Activated naive CD8-positive, alpha-beta T cell treated with anti-CD3 and anti-CD28 coated beads, Interleukin-2, amount 50 U/mL, for 16 hours (primary cell): ENCODE results near the gene C19orf47.

Experiments used
- DNase-seq: peaks from one replicate; pipeline ENCODE4 v3.0.0-alpha.2; 2020; ENCODE audit warnings: low read depth, low spot score

The C19orf47 gene

DNA sequence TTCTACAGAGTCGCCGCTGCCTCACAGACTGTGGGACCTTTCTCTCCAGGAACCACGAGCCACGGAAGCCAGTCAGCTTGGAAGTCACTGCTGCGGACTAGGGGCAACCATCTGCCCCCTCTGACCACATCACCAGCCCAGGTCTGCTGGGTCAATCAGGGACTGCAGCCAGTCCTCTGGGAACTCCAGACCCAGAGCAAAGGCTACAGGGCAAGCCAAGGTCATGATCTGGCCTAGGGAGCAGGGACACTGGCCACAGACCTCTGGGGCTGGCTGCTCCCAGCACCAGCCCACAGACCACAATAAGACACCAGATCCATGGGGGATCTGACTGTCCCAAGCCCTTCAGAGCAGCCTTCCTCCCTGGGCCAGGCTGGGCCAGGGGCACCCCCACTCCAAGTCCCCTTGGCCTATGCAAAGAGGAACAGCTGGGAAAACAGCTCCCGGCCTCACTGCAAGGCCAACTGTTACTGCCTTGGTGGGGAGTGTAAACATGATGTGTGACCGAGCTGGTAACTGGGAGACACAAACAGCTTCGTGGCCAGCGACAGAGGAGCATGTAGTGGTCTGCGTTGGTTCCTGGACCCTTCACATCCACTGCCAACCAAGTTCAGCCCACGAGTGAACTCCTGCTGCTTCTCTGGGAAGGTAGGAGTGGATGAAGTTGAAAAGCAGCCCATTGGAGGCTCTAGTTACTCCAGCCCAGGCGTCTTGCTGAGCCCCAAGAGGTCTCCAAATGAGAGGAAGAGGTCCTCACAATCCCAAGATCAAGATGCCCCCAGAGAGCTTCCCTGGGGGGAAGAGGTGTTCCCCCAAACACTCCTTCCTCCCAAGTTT, 64.6 kb downstream of the C19orf47 start:
- DNase-seq, result no peak

DNA sequence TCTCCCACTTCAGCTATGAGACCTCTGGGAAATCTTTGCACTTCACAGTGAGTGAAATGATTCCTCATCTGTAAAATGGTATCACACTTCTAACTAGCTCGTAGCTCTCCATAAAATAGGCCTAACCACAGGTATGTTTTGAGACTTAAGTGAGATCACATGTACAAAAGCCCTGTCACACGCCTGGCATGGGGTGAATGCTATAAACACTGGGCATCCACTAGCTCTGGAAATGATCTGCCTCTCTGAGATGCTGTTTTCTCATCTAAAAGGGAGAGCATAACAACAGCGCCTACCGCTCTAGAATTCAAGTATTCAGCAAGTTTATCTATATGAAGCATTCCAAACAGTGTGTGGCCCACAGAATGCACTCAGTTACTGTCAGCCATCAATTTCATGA, 65.3 kb downstream of the C19orf47 start:
- DNase-seq, result no peak

DNA sequence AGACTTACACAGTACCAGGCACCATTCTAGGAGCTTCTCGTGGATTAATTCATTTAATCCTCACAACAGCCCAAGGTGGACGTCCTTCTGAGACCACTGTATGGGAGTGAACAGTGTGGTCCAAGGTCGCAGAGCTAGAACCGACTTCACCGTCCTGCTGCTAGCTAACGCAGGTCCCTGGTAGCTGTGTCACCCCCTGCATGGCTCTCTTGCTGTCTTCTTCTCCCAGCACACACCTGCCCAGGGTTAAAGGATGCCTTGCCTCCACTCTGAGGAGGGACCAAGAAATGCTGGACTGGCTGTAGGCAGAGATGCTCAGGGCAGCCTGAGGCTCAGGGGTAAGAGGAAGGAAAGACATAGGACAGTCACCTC, 66.0 kb downstream of the C19orf47 start:
- no peak for DNase-seq

DNA sequence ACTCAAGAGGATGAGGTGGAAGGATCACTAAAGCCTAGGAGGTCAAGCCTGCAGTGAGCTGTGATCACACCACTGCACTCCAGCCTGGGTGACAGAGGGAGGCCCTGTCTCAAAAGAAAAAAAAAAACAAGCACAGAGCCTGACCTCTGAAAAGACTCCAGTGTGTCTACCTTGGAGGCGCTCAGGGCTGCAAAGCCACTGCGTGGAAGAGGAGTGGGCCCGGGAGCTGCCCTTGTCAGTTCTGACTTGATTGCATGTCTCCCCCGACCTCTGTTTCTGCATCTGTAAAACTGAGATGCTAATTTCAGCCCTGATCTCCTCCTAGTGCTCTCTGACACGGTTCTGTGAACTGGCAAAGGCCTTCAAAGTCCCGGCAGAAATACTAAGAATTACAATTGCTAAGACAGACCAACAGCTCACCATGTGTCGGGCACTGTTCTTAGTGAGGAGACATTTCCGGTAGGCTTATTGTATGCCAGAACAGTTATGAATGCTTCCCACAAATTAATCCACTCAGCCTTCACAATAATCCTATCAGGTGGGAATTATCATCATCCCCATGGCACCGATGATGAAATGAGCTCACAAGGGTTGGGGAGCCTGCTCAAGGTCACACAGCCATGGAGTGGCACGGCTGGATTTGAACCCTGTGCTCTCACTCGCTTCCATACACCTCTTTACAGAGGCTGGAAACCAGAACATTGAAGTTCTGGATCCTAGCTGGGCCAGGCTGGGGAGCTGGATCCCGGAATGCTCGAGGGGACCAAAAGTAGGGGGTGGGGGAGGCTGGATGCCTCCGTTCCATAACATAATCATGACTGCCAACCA, 66.6 kb downstream of the C19orf47 start:
- no peak for DNase-seq

DNA sequence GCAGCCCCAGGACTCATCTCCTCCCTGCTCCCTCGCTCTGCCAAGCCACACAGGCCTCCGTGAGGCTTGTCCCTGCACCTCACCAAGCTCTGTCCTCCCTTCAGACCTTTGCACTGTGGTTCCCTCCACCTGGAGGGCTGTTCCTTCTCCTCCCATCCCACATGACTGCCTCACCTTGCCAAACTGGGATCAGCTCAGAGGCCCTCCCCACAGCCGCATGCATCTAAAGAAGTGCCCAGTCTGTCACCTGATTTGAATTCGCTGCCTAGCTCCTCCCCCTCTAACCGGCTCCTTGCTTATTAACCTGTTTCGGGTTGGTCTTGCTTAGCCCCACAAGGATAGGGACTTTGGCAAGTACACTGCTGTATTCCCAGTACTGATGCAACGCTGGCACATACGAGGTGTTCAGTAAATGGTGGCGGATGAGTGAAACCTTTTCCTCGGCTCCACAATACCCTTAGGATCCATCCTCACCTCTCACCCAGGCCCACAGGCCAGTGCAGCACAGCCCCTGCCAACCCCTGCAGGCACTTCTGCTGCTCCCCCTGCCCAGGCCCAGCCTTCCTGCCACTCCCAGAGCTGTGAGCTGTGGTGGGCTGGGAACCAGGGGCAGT, 67.5 kb downstream of the C19orf47 start:
- DNase-seq, result no peak

DNA sequence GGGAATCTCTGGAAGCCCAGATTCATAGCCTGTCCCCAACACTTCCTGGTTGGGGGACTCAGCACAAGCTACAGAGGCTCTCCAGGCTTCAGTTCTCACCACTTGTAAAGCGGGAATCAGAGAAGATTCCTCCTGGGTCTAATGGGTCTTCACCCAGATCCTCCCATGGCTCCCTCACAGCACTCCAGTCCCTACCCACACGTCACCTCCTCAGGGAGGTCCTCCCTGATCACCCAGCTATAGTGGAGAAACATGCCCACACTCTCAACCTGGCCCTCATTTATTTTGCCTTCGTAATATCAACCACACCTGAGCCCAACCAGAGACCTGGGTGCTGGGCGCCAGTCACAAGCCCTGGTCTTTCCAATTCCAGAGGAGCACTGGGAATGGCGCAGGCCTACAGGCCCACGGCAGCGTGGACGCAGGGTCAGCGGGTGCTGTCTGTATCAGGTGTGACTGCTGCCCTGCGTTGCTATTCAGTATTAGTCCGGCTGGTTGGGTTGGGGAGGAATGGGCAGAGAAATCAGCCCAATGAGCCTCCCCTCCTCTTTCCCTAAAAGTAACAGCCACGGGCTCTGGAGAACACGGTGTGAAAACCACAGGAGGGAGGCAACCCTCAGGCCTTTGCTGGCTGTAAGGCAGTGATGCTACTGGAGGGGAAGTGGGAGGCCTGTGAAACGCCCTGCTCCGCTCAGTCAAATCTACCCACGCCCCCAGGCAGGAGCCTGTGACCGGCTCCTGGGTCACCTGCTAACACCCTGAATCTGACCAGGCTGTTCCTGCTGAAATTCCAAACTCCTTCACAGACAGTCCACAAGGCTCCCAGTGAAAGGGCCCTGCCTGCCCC, 68.2 kb downstream of the C19orf47 start:
- no peak for DNase-seq

DNA sequence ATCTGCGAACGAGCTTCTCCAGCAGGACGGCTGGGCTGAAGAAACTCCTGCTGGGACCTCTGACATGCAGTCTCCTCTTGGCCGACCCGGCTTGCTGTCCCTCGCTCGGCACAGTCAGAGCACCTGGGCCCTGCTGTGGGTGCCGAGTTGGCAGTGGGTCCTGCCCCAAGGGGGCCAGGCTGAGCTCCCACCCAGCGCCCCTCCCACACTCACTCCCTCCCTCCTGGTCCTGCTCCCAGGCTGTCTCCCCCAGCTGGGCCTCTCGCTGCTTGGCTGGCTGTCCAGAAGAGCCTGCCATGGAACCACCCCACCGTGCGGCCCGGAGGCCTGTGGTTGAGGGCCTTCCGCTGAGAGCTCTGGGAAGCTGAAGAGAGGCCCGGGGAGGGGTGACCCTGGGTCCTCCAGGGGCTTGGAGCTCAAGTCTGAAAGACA, 69.1 kb downstream of the C19orf47 start:
- DNase-seq, result no peak

DNA sequence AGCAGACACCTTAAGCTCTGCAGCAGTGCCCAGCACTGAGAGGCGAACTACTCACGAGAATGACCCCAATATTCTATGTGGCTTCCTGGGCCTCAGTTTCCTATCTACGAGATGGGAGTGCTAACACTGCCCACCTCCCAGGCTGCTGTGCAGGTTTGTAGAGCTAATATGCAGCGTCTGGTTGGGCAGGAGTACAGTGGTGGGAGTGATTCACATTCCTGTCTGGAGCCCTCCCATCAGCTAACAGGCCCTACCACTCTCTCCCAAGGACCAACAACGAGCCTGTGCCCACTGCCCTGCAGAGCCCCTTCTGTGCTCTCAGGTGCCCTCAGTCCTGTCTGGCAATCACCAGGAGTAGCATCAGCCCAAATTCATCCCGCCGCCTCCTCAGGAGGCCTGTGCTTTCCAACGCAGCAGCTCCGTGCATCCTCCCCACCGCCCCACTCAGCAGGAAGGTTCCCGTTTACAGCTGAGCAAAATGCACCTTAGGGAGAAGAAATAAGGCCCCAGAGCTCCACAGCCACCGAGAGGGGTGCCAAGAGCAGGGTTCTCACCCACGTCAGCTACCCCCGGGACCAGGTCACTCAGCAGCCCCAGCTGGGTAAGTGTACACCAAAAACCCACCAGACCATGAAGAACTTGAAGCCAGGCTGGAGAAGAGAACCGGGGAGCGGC, 69.7 kb downstream of the C19orf47 start:
- no peak for DNase-seq

DNA sequence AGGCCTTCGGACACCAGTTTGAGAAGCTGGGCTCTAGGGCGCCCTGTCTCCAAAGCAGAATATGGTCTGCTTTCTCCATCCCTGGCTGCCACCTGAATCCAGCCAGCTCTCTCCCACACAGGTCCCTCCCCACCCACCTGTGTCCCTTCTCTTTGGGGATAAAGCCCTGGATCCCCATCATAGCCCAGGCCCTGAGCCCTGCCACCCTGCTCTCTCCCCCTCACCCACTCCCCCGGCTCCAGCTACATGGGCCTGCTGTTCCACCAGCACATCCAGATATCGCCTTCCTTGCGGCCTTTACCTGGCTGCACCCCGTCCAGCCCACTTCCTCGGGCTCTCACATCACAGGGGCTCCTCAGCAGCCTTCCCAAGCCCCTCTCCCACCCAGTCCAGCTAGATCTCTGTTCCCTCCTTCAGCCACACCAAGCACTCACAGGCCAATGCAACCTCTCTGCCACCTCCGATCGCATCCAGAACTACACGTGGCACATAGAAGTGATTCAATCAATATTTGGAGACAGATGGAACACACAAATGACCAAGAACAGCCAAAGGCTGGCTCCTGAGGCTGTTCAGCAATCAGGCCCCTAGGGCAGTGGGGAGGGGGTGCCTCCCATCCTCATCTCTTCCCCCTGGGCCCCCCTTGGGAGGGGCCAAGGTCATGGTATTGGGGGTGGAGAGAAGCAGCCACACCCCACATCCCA, 70.7 kb downstream of the C19orf47 start:
- no peak for DNase-seq

DNA sequence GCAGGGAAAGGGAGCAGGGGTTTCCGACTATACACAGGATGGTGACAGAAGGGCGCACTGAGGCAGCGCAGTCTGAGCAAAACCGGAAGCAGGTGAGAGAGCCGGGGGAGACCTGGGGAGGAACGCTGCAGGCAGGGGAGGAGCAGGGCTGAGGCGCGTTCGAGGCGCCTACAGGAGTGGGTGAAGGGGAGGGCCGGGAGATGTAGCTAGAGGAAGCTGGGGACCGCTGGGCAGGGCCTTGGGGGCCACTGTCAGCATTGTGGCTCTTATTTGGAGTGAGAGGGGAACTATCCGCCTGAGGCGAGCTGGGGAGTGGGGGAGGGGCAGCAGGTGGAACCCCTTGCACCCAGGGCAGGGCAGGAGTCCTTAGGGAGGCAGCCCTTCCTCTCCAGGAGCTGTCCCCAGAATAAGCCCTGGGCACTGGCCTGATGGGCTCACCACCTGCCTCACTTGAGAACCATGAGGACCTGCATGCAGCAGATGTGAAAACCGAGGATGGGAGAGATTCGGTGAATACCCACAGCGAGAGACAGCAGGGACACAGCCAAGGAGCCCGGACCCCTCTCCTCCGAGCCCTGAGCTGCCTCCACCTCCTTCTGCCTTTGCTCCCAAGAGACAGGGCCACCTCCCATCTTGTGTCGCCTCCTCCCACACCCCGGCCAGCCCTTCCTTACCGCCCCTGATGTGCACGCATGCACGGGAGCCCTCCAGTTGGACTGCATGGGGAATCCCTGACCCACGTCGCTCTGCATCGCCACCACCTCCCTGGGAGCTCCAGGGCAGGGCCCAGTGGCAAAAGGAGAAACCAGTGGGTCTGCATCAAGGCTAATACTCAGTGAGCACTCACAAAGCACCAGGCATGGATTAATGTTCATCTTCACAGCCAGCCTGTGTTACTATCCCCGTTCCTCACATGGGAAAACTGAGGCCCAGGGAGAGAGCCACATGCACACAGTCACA, 73.3 kb downstream of the C19orf47 start:
- no peak for DNase-seq

DNA sequence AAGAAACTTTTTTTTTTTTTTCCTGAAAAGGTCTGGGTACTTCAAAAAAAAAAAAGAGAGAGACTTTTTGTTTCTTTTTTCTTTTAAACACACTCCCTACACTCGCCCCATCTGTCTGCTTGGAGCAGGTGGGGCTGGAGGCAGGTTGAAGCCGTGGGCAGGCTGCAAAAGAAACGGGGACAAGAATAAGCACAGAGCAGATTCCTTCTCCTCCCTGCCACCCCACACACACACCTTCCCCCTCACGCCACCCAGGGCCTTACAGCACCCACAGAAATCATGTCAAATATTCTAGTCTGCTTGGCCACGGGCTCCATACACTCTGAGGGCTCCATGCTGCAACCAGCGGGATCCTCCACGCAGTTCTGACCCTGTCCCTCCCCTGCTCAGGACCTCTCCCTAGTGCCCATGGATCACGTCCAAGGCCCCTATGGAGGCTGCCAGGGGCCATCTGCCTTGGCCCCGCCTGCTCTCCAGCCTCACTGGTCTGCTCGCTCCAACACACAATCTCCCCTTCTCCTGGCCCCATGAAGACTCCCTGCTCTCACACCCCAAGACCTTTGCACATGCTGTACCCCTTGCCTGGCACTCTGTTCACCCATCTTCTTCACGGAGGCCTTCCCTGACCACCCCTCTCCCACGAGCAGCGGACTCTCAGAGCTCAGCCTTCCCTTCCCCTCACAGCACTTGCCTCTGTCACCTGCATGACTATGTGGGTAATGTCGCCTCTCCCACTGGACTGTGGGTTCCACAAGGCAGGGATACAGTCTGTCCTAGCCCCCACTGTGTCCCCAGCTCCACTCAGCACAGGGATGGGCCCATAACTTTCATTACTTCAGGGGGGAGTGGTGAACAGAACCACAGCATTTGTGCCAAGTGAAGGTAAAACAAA, 74.5 kb downstream of the C19orf47 start:
- no peak for DNase-seq

DNA sequence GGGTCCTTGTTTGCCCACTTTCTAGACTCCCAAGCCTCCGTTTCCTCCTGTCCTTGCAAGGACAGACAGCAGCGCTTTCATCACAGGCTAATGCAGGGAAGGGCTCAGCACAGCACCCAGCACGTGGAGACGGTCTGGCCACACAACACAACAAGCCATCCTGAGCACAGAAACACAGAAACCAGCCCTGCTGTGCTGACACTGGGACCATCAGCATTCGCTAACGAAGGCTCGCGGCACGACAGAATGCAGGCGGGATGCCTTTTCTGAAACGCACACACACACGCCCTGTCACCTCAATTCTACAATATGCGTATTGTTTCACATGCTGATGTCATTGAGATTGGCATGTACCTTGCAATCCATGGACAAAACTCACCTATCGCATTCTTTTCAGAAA, 75.9 kb downstream of the C19orf47 start:
- no peak for DNase-seq

DNA sequence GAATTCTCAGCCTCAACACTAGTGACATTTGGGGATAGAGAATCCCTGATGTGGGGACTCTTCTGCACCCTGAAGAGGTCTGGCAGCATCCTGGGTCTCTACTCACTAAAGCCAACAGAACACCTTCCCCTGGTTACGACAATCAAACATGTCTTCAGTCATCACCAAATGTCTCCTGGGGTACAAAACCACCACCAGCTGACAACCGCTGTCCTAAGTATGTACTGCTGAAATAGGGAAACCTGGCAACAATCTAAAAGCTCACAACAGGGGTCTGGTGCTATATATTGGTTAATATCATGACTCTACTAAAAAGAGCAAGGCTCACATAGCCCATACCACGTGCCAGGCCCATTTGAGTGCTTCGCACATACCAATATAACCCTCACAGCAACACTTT, 76.5 kb downstream of the C19orf47 start:
- DNase-seq, result no peak

DNA sequence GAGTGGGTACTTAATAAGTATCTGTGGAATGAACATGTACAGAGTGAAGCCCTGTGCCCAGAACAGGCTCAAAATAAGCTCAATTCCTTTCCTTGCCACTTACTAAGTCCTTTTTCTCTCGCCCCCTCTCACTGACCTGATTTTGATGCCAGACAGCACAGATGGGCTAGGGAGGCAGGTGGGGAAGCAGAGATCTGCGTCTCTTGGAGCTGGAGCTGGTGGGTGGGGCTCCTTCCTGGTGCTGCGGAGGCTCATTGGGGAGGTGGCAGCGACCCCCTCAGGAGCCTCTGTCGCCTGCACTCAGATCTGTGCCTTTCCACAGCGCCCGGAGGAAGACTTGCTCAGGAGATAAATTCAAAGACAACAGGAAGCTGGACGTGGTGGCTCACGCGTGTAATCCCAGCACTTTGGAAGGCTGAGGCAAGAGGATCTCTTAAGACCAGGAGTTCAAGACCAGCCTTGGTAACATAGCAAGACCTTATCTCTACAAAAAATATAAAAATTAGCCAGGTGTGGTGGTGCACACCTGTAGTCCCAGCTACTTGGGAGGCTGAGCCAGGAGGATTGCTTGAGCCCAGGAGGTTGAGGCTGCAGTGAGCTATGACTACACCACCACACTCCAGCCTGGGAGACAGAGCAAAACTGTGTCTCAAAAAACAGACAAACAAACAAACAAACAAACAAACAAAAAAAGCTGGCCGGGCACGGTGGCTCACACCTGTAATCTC, 77.7 kb downstream of the C19orf47 start:
- no peak for DNase-seq
